Stimulated activated CD8-positive, alpha-beta memory T cell treated with anti-CD3 and anti-CD28 coated beads, Interleukin-15, amount 100 ng/mL, for 1 hour (primary cell): Measurements from ENCODE around the gene RNF144B.
"Not testable (repeated sequence)": the region's sequence is repeated elsewhere in the genome, so short reads cannot be mapped to it uniquely, and the experiment has no call there.

Experiments
- DNase-seq: peaks from one replicate; pipeline ENCODE4 v3.0.0-alpha.2; 2020; ENCODE audit warnings: low read depth

The RNF144B gene

DNA sequence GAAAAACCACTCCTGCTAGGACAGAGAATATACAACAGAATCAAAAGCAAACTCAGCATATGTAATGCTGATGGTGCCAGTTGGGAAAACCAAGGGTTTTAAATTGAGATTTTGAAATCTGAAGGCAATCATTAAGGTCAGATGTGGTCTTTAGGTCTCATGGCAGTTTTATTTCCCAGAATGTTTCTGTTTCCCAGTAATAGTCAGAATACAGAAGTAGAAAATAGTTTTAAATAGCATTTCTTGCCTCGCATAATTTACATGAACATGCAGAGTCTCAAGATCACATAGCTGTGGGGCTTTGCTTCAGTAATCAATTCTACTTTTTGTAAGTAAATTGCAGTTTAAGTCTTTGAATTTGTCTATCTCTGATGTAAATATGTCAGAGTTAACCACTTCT is 58.1 kb downstream of the RNF144B start:
- DNase-seq, result no peak

DNA sequence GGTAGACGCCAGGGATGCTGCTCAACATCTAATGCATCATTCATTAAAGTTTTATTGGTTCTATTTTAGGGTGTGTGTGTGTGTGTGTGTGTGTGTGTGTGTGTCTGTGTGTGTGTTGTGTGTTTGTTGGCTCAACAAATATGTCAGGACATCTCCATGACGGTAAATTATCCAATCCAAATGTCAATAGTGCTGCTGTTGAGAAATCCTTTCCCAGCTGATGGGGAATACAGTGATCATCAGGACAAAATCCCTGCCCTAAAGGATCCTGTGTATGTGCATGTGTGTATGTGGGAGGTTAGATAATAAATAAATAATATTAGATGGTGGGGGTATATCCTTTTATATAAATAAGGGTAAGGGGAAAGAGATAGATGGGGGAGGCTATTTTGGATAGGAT is 59.6 kb downstream of the RNF144B start:
- no peak for DNase-seq

DNA sequence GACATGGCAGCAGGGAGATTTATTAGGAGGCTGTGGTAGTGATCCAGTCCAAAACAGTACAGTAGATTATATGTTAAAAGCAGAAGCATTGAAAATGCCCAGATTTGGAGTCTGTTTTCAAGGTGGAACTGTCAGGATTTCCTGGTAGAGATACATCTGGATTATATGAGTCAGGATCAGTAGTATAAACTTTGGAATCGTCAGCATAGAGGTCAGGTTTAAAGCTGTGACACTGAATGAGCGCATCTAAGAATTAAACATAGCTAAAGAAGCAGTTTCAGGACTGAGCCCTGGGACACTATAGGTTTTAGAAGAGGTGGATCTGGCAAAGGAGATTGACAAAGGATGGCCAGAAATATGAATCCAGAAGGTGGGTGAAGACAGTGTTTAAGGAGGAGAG is 60.4 kb downstream of the RNF144B start:
- no peak for DNase-seq

DNA sequence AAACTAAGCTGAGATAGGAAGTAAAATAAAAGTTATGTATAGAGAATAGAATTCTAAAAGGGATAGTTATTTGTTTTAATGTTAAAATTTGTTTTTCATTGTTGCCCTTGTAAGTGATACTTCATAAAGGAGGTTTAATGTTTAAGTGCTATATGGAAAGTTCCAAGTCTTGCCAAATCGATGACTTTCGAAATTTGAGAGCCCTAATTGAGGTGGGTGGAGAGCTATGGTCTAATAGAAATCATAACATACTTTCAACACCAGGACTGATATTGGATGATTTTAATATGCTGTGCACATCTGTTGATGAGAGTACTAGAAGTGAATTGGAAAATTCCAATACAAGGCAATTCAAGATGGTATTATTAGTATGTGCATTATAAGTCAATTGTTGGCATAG is 64.6 kb downstream of the RNF144B start:
- no peak for DNase-seq

DNA sequence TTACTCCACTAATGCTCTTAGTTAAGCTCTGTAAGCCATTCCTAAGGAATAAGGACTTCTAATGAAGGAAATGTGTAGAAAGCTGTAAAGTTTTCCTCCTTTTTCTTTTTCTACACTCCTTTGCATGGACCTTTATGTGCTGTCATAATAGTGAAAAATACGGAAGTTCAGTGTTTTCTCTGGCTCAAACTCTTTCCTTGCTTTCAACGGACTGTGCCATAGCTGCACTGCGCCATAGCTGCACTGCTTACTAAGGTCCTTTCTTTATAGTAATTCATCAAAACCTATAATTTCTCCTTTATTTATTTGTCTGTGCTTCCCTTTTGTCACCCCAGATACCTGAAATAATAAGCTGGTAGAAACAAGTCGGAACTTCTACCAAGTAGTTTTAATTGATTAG is 67.3 kb downstream of the RNF144B start:
- no peak for DNase-seq

DNA sequence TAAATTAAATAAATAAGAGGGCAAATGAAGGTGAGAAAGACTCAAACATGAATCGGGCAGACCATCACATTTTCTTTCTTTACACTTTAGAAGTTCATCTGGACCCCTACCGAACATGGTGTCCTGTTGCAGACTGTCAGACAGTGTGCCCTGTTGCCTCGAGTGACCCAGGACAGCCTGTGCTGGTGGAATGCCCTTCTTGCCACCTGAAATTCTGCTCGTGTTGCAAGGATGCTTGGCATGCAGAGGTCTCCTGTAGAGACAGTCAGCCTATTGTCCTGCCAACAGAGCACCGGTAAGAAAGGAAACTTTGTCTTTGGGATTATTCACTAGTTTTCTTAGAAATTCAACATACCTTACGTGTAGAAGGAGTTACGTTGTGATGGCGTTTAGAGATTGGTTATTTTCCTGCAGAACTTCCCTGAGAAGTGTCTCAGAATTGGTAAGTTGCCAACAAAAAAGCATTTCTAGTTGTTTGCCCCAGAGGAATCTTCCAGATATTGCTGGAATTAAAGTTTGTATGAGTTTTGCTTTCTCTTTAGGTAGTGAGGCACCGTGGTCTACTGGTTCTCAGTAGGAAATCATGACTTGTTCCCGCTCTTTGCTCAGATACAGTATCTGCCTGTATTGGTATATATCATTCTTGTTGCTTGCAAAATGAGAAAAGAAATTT is 70.1 kb downstream of the RNF144B start:
- no peak for DNase-seq

DNA sequence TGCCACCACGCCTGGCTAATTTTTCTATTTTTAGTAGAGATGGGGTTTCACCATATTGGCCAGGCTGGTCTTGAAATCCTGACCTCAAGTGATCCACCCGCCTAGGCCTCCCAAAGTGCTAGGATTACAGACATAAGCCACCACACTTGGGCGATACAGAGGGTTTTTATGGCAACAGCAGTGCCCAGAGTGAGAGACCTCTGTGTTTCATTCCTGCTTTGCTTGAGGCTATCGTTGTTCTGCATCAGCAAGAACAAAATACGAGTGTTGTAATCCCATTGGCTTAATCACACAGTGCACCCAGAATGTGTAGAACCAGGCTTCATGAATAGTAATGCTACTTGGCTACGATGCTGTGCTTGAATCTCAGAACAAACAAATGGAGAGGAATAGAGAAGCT is 70.9 kb downstream of the RNF144B start:
- not testable (repeated sequence) for DNase-seq

DNA sequence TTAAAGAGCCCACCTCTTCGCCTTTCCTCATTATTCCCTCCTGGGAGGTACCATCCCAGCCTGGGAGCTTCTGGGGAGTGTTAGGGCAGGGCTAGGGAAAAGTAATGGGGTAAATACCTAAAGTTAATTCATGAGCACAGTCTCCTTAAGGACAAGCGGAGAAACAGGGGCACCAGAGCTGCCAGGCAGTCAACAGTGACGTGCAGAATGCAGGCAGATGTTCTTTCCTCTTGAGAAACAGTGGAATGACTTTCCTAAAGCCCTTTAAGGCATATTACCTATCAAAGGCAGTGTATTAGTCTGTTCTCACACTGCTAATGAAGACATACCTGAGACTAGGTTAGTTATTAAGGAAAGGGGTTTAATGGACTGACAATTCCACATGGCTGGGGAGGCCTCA is 76.3 kb downstream of the RNF144B start:
- DNase-seq, result no peak

DNA sequence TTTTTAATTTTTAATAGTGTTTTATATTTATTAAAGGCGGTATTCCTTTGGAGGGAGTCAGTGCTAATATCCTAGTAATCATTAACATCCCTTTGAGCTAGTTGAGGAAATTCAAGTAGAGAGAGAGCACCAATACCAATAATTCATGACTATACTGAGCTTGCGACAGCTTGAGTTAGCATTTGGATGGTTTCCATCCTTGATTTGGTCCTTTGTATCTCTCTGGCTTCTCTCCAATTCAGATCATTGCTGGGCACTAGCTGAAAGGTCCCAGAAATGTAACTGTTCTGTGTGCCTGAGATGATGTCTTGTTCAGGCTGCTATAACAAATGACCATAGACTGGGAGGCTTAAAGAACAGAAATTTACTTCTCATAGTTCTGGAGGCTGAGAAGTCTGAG is 77.0 kb downstream of the RNF144B start:
- DNase-seq, result no peak

DNA sequence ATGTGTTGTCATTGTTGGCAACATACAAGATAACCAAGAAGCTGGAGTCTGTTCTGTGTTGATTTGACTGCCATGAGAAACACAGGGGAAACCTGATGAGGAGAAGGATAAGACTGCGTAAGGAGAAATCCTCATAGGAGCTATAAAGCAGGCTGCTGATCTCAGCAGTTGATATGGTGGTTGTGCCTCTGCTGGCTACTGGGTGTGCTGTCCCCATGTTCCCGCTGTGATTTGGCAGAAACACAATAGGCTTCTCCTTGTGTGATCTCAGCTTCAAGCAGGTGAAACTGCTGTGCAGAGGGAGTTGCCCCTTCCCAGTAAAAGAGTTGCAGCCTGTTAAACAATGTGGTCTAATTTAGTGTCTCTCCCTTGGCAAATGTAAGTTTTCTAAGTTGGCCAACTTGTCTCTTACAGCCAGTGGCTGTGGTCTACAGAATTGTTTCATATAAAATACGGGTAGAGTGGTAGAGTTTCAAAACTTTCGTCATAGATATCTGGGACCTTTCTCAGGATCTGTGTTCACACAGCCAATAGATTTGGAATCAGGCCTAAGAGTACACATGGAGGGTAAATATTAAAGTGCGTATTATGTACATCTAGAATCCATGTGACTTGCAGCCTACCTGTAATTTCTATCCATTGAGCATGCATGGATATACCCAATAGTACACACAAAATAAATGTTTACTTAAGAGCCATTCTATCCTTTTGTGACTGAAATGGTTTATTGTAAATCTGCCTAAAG is 78.4 kb downstream of the RNF144B start:
- DNase-seq, result no peak

DNA sequence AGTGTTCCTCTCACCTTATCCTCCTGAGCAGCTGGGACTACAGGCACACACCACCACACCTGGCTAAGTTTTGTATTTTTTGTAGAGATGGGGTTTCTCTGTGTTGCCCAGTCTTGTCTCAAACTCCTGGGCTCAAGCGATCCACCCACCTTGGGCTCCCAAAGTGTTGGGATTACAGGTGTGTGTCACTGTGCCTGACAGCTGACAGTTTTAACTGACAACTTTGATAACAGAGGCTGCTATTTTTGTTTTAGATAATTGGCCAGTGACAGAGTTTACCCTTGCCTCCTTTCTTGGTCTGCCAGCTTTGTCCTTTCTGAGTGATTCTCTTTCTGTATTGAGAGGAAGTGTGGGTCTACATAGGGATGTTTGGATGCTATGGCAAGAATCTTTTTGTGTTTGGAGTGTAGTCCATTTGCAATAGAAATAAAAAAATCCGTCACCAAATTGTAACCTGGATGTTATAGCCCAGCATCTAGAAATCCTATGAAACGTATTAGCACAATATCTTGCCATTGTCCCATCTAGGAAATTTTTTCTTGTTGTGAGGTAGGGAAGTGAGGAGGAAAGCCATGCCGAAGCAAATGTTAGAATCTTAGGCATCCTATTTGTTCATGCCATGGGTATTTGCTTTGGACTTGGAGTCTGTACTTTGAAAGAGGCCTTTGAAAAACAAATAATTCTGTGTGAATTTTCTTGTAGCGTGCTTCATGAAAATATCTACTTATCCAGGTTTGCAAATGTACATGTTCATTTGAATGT is 80.8 kb downstream of the RNF144B start:
- DNase-seq, result no peak

DNA sequence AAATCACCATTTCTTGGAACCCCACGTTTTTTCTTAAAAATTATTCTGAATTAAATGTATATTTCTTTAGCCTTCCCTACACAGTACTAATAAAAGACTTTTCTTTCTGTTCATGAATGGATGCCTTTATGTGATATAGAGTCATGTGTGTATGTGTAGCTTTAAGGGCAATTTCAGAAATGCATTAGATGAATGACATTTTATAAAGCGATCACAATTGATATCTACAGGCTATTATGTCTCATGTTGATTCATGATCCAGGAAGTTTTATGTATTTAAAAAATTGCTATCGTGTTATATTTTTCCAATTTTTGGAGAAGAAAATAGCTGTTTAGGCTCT is 81.3 kb downstream of the RNF144B start:
- DNase-seq, result no peak

DNA sequence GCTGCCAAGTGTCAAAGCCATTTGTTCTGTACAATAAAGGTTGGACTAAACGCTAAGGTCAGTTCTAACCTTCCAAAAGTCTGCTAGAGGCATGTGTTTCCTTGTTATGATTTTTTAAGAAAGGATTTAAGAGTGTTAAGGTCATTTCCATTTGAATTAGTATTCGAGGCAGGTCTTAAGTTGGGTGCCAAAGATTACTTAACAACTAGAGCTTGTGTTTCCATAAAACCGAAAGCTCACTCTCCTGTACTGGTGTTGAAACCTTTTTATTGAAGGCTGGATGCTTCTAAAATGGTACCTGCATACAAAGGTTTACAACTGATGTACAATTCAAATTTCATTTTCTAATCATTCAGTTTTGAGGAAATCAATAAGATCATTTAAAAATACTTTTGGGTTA is 82.4 kb downstream of the RNF144B start:
- DNase-seq, result no peak

DNA sequence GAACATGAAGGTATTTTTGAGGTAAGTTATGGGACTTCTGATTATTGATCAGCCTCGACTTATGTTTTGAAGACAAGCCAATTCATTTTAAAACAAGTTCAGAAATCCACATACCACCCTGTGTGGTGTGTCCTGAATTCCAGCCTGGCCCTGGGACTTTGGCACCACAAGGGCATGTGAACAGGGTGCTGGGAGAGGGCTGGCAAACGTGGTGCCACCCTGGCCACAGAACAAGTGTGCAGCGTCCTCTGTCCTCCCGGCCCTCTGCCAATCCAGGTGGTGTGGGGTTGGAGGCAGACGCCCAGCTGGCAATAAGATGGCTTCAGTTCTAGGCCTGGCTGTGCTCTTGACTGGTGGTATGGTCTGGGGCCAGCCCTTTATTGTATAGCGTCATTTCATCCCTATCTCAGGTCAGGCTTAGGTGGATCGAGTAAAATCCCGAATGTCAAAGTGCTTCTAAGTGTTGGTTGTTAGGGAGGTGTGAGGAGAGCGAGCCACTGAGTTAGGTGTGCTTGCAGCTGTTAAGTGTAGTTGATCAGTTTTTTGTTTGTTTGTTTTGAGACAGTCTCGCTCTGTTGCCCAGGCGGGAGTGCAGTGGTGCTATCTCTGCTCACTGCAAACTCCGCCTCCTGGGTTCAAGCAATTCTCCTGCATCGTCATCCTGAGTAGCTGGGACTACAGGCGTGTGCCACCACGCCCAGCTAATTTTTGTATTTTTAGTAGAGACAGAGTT is 84.2 kb downstream of the RNF144B start:
- DNase-seq, result no peak

DNA sequence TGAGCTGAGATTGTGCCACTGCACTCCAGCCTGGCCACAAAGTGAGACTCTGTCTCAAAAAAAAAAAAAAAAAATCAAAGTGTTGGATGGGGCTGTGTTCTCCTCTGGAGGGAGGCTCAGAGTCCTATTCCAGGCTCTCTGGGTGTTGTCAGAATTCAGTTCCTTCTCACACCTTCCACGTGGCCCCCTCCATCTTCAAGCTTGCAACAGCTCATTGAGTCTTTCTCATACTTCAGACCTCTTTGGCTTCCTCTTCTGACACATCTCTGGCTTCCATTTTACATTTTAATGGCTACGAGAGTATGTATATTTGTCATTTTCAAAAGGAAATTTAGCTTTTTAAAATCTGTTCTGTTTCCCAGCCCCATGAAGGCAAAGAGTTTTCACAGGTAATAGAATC is 85.8 kb downstream of the RNF144B start:
- DNase-seq, result no peak

DNA sequence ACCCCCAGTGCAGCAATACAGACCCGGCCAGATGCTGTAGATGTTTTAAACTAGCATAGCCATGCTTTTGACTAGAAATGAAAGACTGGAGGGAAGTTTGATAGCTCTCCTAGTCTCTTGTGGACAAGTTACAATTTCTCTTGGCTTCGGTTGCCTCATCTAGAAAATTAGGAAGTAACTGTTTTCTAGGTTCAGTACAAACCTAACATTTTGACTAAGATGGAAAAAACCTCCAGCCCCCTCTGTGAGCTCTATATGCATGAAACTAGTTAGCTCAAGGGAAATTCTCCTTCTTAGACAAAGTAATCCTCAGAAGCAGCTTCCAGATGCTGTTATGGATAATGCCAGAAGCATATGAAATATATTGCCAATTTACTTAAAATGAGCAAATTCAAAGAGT is 86.6 kb downstream of the RNF144B start:
- DNase-seq, result no peak

DNA sequence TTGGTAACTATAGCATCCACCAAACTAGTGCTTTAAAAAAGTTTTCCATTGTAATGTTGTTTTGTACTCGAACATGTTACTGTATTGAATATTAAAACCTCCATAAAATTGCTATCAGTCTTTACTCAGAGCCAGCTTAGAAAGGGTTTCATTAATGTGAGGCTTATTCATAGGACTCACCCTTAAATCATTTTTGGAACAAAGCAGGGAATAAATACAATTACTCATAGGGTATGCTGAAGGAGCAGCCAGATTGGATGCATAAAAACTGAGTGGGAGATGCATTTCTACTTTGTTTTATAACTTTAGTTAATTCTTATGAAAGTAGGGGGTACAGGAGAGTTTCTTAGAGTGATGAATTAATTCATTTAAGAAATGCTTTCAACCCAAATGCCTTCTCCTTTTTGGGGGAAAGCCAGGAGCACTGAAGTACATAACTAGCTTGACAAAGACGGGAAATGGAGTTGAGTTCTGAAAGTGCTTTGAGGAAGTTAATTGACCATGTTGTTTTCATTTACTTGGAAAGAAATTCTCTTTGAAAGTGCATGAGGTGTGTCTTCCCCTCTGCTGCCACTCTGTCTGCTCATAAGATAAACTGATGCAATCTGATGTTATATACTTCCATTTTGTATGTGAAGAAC is 90.3 kb downstream of the RNF144B start:
- DNase-seq, result no peak

DNA sequence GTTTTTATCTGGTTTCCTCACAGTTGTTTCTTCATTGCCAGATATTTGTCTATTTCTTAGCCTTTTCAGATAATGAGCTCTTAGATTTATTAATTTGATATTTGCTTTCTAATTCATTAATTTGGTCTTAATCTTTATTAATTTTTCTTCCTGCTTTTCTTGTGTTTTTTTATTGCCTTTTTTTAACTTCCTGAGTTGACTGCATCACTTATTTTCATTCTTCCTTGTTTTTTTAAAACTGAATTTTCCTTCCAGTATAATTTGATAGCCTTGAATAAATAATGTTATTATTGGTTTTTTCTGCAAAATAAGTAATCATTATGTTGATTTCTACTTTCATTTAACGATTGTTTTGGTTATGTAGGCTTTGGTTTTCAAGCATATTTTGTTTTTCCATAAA is 91.5 kb downstream of the RNF144B start:
- DNase-seq, result no peak

DNA sequence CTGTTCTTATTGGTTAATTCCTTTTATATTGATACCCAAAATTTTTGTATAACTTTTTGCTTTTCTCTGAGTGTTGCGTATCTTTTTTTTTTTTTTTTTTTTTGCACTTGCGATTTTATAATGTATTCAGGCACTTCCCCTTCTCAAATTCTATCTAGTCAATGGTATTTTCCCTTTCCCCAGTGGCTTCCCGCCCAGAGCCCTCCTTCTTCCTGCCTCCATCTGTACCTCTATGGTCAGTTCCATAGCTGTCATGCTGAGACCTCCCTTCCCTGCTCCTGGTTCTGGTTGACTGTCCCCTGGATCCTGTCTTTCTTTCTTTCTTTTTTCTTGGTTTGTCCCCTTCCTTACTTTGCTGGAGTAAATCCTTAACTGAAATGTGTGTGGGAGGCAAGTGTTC is 94.7 kb downstream of the RNF144B start:
- no peak for DNase-seq

DNA sequence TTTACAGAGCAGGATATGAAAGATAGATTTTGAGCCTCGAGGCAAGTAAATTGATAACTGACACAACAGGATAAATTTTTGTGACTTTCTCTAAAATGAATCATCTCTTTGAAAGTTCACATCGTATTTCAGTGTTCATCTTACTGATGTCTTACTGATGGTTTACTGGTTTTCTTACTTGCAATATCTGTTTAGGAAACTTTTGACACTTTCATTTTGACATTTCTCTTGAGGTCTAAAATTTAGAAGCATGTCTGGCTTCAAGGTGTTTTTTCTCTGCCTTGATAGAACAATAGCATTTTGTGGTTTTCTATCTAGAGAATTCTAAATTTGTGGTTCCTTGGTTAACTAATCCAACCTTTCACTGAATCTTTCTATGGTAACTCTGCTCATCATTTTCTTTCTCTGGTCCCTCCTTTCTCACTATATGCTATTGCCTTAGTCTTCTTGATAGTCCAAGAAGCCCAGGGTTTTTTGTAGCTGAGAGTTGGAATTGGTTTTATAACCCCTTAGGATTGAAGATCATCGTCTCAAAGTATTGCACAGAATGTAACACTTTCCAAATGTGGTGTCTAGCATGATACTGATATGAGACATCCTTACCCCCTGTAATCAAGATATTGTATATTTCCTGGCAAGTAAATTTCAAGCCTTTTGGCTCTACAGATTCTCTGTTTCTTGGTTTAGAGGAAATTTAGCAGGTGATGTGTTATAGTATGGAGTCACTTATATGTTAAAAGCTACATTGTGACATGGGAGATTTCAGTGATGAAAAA is 98.7 kb downstream of the RNF144B start:
- no peak for DNase-seq

DNA sequence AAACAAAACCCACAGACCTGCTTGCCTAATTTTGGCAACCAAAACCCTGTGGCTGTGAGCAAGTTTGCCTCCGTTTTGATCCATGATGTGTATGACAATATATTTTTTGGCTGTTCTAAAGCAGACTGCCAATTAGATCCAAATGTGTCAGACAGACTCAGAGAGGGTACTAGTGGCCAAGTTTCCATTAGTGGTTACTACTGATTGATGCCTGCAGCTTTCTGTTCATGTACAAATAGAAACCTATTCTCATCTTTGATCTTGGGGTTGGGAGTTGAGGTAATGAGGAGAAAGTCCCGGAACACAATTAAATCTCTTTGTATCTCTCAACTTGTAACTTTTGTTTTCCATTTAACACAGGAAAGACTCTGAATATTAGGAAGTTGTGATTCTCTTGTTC is 100.9 kb downstream of the RNF144B start:
- no peak for DNase-seq
